Activated gamma-delta T cell treated with anti-CD3 and anti-CD28 coated beads, Interleukin-2, amount 50 U/mL, for 16 hours (primary cell): ENCODE data around the gene AANAT.
A peak's percentile ranks its signal among the peaks of the same experiment; 100 is the strongest.

Source experiments
- DNase-seq: peaks from one replicate; pipeline ENCODE4 v3.0.0-alpha.2; 2020; ENCODE audit warnings: low read depth

Gene AANAT

GRCh38 chr17:76491271-76492122 lies 24.1 kb downstream of the AANAT start:
- no peak for DNase-seq

GRCh38 chr17:76492123-76492988 lies 25.0 kb downstream of the AANAT start:
- no peak for DNase-seq

DNA sequence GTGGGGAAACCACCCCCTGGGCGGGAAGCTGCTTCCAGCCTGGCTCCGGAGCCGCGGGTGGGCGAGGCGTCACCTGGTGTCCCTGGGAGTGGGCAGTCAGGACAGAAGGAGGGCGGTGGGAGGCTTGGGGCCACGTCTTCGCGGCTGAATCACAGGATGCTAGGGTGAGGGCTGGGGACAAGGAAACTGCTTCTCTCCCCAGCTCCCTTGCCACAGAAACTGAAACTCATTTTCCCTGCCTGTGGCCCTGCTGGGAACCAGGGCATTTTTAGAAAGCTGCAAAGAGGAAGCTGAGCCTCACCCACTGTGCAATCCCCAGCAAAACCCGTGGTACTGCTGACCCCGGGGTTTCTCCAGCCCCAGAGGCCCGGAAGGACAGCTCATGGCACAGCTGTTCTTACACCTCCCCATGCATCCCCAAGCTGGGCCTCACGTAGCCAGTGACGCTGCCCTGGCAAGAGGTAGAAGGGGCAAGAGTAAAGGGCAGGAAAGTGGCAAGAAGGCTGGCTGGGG lies 25.6 kb downstream of the AANAT start:
- DNase-seq: peak; percentile 28

- peak; percentile 24 for DNase-seq
Observed at GRCh38 chr17:76493505-76494167, 26.2 kb downstream of the AANAT start.

GRCh38 chr17:76495663-76496400 lies 28.4 kb downstream of the AANAT start:
- no peak for DNase-seq

DNA sequence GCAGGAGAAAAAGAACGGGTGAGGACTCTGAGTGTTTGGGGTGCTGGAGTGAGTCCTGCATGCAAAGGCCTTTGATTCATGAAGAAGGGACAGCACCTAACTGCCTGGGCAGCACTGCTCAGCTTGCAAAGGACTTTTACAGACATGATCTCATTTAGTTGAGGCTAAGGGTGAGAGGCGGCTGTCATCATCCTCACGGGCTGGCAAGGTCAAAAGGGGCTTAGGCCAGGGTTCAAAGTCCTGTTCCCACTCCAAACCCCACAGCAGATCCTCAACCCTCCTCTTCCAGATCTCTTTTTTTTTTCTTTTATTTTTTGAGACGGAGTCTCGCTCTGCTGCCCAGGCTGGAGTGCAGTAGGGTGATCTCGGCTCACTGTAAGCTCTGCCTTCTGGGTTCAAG lies 29.1 kb downstream of the AANAT start:
- DNase-seq: no peak

GRCh38 chr17:76497699-76497978 lies 30.2 kb downstream of the AANAT start:
- DNase-seq: no peak

DNA sequence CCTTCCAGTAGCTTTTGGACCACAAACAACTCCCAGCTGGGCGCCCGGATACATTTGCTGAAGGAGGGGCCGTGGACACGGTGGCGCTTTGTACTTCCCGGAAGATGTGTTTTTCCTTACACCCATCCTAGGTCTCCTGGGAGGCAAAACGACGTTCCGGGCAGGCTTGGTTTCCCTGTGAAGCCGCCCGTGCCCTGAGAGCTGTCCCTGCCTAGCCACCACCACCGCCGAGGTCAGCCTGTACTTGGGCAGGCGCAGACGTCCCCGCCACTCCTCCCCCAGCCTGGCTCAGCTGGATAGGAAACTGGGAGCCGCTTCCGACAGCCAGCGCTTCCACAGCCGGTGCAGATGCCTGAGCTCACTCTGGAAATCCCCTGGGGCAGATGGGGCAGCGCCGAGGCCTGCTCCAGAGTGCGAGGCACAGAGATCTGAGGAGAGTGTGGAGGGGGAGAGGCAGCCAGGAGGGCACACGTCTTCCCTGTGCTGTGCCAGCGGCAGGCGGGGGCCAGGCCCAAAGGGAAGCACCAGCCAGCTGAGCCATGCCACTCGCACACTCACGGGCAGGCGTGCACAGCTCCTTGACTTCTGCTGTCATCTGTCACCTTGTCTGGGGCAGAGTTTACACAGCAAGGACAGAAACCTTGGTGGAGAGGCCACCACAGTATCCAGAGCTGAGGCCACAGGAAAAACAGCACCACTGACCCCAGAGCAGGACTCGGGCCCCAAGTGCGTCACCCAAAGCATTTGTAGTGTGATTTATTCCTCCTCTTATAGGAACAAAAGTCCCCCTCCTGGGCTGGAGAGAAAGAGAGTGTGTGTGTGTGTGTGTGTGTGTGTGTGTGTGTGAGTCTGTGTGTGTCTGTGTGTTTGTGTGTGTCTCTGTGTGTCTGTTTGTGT lies 30.8 kb downstream of the AANAT start:
- DNase-seq: no peak

DNA sequence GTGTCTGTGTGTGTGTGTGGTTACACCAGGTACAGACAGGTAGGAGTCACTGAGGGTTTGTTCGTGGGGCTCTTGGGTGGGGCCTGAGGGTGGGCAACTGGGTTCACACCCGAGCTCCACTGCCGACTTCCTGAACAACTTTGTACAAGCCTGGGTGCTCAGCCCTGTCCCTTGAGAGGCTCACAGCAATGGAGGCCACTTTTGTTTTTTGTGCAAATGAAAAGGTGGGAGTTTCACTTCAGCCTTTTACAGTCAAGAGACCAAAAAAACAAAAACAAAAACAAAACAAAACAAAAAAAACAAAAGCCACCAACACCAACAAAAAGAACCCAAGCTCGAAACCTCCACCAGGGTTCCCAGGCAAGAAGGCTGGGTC lies 31.5 kb downstream of the AANAT start:
- DNase-seq: no peak

DNA sequence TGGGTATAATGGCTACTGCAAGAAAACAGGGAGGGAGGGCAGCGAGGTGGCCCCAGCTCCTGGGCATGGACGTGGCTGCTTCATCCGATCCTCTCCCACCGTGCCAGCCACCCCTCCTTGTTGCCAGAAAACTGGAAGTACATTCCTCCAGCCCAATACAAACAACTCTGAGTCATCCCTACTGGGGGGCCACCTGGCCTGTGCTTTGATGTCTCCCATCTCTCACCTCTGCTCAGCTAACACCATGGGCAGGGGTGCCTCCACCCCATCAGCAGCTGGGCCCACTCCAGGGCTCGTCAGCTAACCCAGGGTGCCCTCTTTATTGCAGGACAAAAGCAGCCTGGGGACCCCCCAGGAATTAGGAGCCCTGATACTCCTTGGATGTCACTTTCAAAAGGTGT lies 31.9 kb downstream of the AANAT start:
- no peak for DNase-seq

- DNase-seq: no peak
Observed at GRCh38 chr17:76500074-76500746, 32.8 kb downstream of the AANAT start.

DNA sequence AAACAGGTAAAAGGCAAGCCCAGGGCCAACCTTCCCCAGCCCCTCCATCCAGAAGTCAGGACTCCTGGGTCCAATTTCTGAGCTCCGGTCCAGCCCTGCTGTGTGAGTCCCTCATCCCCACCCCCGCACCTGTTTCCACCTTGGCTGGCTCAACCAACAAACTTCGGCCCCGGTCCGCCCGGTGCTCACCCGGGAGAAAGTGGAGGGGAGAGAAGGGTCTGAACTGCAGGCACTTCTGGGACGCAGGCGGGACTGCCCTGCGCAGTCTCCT lies 33.3 kb downstream of the AANAT start:
- no peak for DNase-seq

- peak; percentile 95 for DNase-seq
Observed at GRCh38 chr17:76501018-76501826, 33.8 kb downstream of the AANAT start, which contains the start of gene RHBDF2. TSS of gene RHBDF2 (minus strand) at chr17:76501423. CDS start at chr17:76481524, 19,899 bp downstream.

DNA sequence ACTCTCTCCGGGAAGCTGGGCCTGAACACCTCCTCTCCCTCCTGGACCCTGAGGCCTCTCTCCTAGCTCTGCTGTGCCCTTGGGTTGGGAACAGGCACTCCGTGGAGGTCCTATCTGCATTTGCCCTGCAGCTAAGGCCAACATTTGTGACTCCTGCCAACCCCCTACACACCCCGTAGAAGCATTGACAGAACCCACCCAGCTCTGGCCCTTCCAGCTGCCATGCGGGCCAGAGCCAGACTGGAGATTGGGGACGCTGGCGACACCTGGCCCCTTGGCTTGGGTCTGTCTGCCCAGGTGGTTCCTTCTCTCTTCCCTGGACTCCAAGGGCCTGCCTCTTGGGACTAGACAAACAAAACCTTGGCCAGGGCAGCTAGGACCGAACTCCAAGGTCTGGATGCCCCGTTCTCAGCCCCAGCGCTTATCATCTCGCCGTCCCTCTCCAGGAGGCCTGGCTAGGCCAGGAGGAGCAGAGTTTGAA lies 34.5 kb downstream of the AANAT start:
- DNase-seq: no peak

- no peak for DNase-seq
Observed at GRCh38 chr17:76502341-76503211, 35.2 kb downstream of the AANAT start.

DNA sequence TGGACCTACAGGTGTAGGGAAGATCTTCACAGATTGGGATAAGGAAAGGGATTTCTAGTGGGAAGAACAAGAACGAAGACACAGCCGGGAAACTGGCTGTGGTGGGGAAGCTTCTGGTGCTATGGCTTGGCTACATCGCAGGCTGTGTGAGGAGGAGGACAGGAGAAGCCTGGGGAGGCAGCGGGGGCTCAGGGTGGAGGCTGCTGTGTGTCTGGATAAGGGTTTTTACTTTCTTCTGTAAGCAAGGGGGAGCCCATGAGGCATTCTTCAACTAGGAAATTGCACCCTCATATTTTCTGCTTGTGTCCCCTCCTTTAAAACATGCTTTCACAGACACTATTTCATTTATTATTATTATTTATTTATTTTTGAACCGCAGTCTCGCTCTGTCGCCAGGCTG lies 36.7 kb downstream of the AANAT start:
- no peak for DNase-seq

DNA sequence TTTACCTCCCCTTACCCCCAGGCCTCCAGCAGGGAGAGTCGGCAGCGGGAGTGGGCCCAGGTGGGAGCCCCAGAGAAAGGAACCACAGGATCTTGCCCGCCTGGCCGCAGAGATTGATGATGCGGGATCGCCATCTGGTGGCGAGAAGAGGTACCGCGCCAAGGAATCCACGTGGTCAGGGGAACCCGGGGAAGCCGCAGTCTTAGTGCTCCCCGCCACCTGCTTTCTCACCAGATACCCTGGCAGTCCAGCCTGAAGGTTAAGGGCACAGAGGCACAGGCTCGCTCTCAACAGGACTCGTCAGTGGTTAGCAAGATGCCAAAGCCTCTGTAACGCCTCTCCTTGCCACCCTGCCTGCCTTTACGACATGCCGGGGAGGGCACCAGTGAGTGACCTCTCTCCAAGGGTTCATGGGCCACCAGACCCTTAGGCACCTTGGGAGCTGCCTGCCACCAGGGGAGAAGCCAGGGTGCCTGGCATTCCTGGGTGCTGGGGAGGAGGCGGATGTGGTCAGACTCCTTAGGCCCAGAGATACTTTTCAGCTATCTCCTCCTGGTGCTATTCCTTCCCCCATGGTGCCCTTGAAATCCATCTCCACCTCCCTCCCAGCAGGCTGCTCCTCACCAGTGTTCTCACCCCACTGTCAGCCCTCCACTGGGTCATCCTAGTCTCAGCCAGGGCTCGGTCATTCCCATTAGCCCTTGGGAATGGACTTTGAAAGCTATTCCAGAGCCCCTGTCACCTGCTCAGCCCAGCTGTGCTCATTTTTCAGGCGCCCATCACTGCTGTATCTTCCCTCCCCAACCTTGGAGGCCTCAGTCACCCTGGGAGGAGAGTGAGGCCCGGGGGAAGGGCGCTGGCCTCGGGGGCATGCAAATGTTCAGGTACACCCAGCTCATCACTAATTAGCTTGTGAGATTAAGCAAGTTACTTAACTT lies 39.3 kb downstream of the AANAT start:
- peak; percentile 85 for DNase-seq
